ENCODE results near the gene STIMATE. TPM values are rescaled to one million over a fixed set of nuclear protein-coding genes. Genes with fewer than 3 reads are reported as not detected.

STIMATE gene
- total RNA-seq, 1 experiment from 2014 or later = 14.8 TPM

DNA sequence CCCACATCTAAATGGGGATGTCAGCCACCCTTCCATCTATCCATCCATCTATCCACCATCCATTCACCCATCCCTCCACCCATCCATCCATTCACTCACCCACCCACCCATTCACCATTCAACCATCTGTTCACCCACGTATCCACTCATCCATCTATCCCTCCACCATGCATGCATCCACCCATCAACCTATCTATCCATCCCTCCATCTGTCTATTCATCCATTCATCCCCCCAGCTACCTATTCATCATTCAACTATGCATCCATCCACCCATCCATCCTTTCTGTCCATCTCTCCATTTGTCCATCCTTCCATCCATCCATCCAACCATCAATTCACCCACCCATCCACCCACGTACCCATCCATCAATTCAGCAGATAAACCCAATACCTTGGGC lies 88.2 kb downstream of the STIMATE start:
- Histone ChIP-seq H3K4me1 (replicated peaks) (no peaks in the 10 kb centered on the region), H3K27me3 (replicated peaks) (no peaks in the 10 kb centered on the region), H3K36me3 (no peaks in the 10 kb centered on the region), H3K27ac (no peak overlapping the region), H3K9me3 (replicated peaks) (no peaks in the 10 kb centered on the region), H3K4me3 (no peak overlapping the region)
- DNase-seq (ENCODE audit: low read depth in 1 of 2, low spot score in 2 of 2) = no peak

DNA sequence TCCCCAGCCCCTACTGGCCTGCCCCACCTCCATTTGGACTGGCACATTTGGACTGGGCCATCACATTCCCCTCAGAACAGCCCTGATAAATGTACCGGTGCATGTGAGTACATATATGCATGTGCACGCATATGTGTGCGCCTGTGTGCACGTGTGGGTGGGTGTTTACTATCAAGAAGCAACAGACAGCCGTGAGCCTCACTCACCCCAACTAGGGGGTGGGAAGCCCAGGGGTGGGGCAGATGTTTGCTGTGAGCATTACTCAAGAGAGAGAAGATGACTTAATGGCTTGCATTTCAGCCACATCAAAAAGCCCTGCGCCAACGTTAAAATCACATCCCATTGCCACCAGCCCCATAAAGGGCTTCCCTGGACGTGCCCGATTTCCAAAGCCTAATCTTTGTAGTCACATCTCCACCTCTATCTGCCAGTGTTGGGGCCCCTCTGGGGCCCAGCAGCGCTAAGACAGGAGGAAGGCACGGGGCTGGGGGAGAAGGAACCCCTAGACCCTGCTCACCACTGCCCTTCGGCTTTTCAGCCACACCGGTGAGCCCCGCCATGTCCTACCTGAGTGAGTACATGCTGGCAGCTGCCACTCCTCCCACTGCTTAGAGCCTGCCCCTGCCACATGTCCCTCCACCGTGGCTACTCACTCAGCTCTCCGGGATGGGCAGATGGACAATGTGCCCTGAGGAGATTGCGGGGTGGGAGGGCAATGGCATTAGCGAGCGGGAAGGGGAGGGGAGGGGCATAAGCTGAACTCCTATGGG lies 91.9 kb downstream of the STIMATE start:
- no peaks in the 10 kb centered on the region for H3K27me3 ChIP-seq (replicated peaks)
- H3K4me3 ChIP-seq = no peak overlapping the region
- H3K27ac ChIP-seq = no peak overlapping the region
- no peaks in the 10 kb centered on the region for H3K36me3 ChIP-seq
- H3K4me1 ChIP-seq (replicated peaks) = peaks cover 9% of the 10 kb centered on the region
- DNase-seq (ENCODE audit: low read depth in 1 of 2, low spot score in 2 of 2) = no peak
- no peaks in the 10 kb centered on the region for H3K9me3 ChIP-seq (replicated peaks)

DNA sequence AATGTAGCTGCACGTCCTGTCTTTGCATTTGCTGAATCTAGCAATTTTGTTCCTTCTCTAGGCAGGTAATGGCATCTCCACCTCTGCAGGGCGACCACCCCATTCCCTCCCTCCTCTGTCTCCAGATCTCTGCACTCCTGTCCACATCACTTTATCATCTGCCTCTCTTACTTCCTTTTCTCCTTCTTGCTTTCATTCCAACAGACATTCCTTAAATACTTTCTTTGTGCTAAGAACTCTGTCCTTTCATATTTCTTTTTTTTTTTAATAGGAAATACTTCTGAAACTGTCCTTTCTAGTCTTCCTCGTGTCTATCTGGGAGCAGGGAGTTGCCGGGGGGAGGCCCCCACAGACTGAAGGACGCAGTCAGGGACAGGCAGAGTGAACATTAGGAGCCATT lies 95.5 kb downstream of the STIMATE start:
- Histone ChIP-seq H3K9me3 (replicated peaks) (no peaks in the 10 kb centered on the region), H3K4me3 (no peak overlapping the region), H3K27ac (no peak overlapping the region), H3K36me3 (no peaks in the 10 kb centered on the region), H3K27me3 (replicated peaks) (no peaks in the 10 kb centered on the region), H3K4me1 (replicated peaks) (peaks cover 9% of the 10 kb centered on the region)
- peak in 1 of 2 experiments; percentile 7 for DNase-seq (ENCODE audit: low read depth in 1 of 2, low spot score in 2 of 2)

DNA sequence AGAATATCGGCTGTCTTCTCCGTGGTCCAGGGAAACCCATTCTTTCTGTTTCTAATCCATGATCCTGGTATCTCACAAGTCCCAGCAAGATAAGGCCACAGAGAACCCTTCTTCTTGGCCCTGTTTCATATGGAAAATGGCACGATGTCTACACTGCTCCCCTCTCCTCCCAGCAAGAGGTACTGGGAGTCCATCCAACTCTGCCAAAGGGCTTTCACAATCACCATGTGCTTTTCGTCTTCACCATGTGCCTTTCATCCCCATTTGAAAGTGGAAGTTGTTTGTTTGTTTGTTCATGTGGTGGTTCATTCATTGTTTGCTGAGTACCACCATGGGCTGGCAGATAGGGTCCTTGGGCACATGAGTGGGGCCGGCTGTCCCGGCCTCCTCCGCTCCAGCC lies 97.3 kb downstream of the STIMATE start:
- Histone ChIP-seq H3K27me3 (replicated peaks) (no peaks in the 10 kb centered on the region), H3K4me1 (replicated peaks) (peaks cover 9% of the 10 kb centered on the region), H3K36me3 (no peaks in the 10 kb centered on the region), H3K4me3 (no peak overlapping the region), H3K27ac (no peak overlapping the region), H3K9me3 (replicated peaks) (no peaks in the 10 kb centered on the region)
- DNase-seq (ENCODE audit: low read depth in 1 of 2, low spot score in 2 of 2) = no peak

DNA sequence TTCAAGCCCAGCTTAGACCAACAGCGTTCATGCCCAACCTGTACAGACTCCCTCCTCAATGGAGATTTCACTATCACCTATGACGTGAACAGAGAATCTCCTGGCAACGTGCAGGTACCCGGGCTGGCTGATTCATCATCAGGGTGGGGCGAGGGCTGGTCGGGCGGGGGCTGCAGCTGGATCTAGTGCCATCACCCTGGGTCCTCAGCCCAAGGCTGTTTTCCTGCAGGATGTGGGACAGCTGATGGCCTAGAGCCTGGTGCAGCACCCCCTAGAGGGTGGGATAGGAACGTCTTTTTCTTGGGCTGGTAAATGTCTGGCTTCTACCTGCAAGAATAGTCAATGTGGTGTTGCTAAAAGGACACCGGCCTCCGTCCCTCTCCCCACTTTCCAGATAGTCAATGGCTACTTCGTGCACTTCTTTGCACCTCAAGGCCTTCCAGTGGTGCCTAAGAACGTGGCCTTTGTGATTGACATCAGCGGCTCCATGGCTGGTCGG lies 98.3 kb downstream of the STIMATE start:
- no peak for DNase-seq (ENCODE audit: low read depth in 1 of 2, low spot score in 2 of 2)
- no peak overlapping the region for H3K27ac ChIP-seq

DNA sequence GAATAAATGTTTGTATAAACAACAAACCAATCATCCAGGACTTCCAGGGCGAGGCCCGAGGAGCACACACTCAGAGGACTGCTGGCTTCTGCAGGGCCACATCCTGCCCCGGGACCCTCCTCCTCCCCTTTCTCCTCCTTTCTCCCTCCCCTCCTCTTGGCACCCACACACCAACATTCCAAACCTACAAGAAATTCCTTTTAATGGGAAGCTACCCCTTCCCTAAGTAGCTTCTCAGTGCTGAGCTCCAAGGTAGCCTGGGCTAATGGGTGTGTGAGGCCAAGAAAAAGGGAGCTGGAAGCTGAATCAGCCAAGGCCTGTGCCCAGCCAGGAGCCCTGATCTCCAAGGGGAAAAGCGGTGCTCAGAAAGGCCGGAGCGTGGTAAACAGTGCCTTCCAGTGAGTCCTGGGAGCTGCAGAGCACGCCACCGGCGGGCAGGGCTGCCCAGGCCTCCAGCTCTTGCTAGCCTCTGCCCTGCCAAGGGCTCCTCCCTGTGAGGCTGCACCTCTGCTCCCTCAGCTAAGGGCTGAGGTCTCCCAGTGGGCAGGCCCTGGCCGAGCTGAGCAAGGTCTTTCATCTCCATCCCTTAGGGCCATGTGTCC lies 98.9 kb downstream of the STIMATE start:
- Histone ChIP-seq H3K27ac (no peak overlapping the region), H3K4me1 (replicated peaks) (peaks cover 9% of the 10 kb centered on the region), H3K9me3 (replicated peaks) (no peaks in the 10 kb centered on the region), H3K4me3 (no peak overlapping the region), H3K27me3 (replicated peaks) (no peaks in the 10 kb centered on the region), H3K36me3 (no peaks in the 10 kb centered on the region)
- no peak for DNase-seq (ENCODE audit: low read depth in 1 of 2, low spot score in 2 of 2)

More for the DNA sequence above, 98.3 kb downstream of the STIMATE start:
- H3K36me3 ChIP-seq = no peaks in the 10 kb centered on the region
- H3K27me3 ChIP-seq (replicated peaks) = no peaks in the 10 kb centered on the region
- H3K4me3 ChIP-seq = no peak overlapping the region
- H3K4me1 ChIP-seq (replicated peaks) = peaks cover 9% of the 10 kb centered on the region
- no peaks in the 10 kb centered on the region for H3K9me3 ChIP-seq (replicated peaks)

DNA sequence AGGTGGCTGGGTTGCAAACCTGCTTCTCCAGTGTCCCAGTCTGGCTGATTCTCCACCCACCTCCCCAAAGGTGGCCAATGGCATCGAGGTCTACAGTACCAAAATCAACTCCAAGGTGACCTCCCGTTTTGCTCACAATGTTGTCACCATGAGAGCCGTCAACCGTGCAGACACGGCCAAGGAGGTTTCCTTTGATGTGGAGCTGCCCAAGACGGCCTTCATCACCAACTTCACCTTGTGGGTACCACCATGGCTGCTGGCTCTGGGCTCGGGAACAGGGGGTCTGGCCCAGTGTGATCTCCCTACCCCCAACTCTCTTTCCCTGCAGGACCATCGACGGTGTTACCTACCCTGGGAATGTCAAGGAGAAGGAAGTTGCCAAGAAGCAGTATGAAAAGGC lies 100.9 kb downstream of the STIMATE start:
- Histone ChIP-seq H3K9me3 (replicated peaks) (no peaks in the 10 kb centered on the region), H3K4me1 (replicated peaks) (no peaks in the 10 kb centered on the region; the same call in 1 of the 2 replicates), H3K27ac (no peak overlapping the region), H3K27me3 (replicated peaks) (no peaks in the 10 kb centered on the region), H3K36me3 (no peaks in the 10 kb centered on the region), H3K4me3 (no peak overlapping the region)
- no peak for DNase-seq (ENCODE audit: low read depth in 1 of 2, low spot score in 2 of 2)

DNA sequence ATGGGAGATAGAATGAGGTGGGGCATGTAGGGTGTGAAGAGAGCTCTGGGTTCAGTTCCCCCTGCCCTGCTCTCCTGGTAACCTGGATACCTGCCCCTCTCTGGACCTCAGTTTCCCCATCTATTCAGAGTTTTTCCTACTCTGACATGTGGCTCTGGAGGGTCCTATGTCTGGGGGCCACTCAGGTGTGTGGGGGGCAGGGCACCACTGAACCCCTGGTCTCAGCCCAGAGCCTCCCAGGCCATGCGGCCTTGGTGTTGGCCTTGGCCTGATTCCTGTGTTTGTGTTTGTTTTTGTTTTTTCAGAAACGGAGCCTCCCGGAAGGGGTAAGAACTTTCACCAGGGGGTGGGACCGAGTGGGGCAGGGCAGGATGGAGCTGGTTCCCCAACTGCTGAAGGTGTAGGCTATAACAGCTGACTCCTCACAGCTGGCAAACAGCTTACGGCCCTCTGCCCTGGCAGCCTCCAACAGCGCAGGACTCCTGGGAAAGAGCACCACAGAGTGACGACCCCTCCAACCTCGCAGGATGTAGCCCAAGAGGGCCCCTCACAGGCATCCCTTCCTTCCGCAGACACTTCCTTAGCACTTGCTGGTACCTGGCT lies 101.9 kb downstream of the STIMATE start:
- no peaks in the 10 kb centered on the region for H3K27me3 ChIP-seq (replicated peaks)
- no peak overlapping the region for H3K27ac ChIP-seq
- H3K4me3 ChIP-seq = no peak overlapping the region
- no peaks in the 10 kb centered on the region for H3K4me1 ChIP-seq (replicated peaks)
- no peaks in the 10 kb centered on the region for H3K9me3 ChIP-seq (replicated peaks)
- H3K36me3 ChIP-seq = no peaks in the 10 kb centered on the region
- no peak for DNase-seq (ENCODE audit: low read depth in 1 of 2, low spot score in 2 of 2)

DNA sequence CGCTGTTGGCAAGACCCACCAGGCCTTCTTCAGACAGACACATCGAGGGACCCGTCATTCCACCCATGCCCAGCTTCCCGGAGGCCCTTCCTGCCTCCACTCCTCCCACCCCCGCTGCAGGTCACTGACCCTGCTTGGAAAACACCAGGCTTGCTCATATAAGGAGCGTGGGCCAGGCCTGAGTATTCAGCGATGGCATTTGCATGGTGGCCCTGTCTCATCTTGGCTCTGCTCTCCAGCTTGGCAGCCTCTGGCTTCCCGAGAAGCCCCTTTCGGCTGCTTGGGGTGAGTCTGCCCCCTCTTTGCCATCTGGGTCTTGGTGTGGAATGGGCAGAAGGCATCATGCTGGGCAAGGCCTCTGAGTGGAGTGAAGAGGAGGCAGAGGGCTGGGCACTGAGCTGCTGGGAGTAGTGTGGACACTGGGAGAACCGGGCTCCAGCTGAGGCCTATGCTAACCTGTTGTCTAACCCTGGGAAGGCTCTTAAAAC lies 102.7 kb downstream of the STIMATE start, which contains the start of gene ITIH3:
TSS of gene ITIH3 (plus strand) at position 185 of the 488 bp plus-strand sequence. CDS start at position 193, 8 bp downstream.
- Histone ChIP-seq H3K4me3 (no peak within 1 kb of the TSS), H3K4me1 (replicated peaks) (no peaks in the 10 kb centered on the region), H3K36me3 (no peaks in the 10 kb centered on the region), H3K9me3 (replicated peaks) (no peaks in the 10 kb centered on the region), H3K27me3 (replicated peaks) (no peaks in the 10 kb centered on the region), H3K27ac (no peak within 1 kb of the TSS)
- DNase-seq (ENCODE audit: low read depth in 1 of 2, low spot score in 2 of 2) = no peak

DNA sequence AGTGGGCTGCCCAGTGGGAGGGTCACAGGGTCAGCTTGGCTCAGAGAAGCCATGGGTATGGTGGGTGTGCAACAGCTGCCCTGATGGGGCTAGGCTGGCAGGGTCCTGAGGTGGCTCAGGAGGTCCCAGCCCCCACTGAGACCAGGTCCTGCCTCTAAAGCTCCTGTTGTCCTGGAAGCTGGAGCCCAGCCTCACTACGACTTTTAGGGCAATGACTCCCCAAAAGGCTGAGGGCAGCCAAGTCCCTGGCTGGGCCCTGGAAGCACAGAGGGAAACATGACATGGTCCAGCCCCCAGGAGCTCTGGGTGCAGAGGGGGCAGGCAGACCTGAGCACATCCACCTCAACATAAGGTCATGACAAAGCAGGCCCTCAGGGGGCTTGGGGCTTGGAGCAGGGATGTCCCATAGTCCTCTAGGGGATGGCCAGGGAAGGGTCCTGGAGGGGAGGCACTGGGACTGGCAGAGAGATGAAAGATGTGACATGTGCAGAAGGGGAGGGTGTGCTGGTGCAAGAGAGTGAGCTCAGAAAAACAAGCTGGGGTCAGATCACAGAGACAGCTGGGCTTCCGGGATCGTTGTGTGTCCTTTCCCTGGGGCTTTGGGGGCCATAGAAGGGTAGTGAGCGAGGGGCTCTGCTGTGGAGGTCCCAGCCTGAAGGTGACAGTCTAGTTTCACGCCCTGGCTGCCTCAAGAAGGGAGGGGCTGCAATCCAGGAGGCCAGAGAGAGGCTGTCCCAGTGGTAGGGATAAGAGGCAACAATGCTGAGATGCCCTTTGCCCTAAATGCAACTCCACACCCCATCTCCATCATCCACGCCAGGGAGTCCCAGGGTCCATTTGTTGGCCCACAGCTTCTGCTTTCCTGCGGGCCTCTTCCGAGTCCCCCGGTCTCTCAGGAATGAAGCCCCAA lies 103.4 kb downstream of the STIMATE start:
- no peak for DNase-seq (ENCODE audit: low read depth in 1 of 2, low spot score in 2 of 2)
- Histone ChIP-seq H3K4me1 (replicated peaks) (no peaks in the 10 kb centered on the region), H3K9me3 (replicated peaks) (no peaks in the 10 kb centered on the region), H3K36me3 (no peaks in the 10 kb centered on the region), H3K27ac (no peak overlapping the region), H3K4me3 (no peak overlapping the region), H3K27me3 (replicated peaks) (no peaks in the 10 kb centered on the region)

DNA sequence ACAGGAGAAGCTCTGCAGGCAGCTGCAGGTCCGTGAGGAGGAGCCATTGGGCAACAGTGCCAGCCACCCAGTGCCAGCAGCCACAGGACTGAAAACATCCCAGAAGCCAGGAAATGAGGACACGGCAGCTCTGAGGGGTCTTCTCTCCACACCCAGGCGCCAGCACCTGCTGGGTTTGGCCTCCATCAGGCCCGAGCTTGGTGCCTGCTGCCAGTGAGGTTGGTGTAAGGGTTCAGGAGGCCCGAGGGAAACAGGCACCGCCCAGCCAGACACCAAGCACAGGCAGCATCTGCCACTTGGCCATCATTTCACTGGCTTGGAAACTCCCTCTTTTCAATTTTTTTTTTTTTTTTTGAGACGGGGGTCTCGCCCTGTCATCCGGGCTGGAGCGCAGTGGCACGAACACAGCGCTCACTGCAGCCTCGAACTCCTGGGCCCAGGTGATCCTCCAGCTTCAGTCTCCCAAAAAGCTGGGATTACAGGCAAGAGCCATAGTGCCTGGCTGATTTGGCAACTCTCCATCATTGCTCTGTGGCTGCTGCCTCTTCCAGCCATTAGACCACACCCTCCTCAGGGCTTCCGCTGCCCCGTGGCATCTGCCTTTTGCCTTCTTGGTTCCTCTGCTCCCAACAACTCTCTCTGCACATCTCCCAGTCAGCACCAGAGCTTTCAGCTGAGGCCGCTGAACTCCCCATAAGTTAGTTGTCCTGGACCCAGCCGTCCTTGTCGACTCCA lies 104.2 kb downstream of the STIMATE start:
- H3K4me3 ChIP-seq = no peak overlapping the region
- H3K27me3 ChIP-seq (replicated peaks) = no peaks in the 10 kb centered on the region
- H3K36me3 ChIP-seq = no peaks in the 10 kb centered on the region
- no peak overlapping the region for H3K27ac ChIP-seq
- H3K4me1 ChIP-seq (replicated peaks) = no peaks in the 10 kb centered on the region
- no peak for DNase-seq (ENCODE audit: low read depth in 1 of 2, low spot score in 2 of 2)
- no peaks in the 10 kb centered on the region for H3K9me3 ChIP-seq (replicated peaks)

DNA sequence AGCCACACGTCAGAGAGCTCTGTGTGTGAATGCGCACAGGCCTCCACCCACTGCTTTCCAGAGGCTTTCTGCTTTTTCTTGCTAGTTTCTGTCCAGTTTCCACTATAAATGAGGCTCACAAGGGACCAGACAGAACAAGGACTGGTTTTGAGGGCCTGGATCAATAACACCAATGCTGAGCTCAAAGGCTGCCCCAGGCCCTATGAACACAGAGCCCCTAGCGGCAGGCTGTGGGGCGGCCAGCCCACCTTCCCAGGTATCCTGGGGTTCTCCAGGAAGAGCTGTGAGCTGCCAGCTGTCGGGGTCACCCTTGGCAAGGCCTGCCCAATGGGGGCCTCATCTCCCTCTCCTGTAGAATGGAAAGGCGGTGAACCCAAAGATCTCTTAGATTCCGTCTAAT lies 104.9 kb downstream of the STIMATE start:
- H3K4me1 ChIP-seq (replicated peaks) = no peaks in the 10 kb centered on the region
- H3K27me3 ChIP-seq (replicated peaks) = no peaks in the 10 kb centered on the region
- no peak overlapping the region for H3K27ac ChIP-seq
- no peak for DNase-seq (ENCODE audit: low read depth in 1 of 2, low spot score in 2 of 2)
- no peaks in the 10 kb centered on the region for H3K36me3 ChIP-seq
- H3K9me3 ChIP-seq (replicated peaks) = no peaks in the 10 kb centered on the region
- H3K4me3 ChIP-seq = no peak overlapping the region

DNA sequence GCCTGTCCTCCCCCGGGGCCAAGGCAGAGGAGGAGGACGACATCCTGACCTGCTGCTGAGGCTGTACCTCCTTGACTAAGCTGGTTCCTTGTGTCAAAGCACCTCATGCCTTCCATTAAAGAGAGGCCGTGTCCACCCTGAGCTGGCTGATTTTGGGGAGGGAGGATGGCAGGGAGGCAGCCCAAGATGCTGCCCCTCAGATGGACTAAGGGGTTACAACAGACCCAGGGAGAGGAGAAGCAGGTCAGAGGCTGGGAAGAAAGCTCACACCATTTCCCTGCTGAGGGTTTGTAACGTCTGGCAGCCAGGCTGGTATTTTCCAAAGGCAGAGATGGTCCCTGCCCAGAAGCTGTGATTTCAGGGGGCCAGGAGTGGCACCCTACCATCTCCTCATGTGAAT lies 105.4 kb downstream of the STIMATE start:
- Histone ChIP-seq H3K36me3 (no peaks in the 10 kb centered on the region), H3K27ac (no peak overlapping the region), H3K4me1 (replicated peaks) (no peaks in the 10 kb centered on the region), H3K27me3 (replicated peaks) (no peaks in the 10 kb centered on the region), H3K9me3 (replicated peaks) (no peaks in the 10 kb centered on the region), H3K4me3 (no peak overlapping the region)
- DNase-seq (ENCODE audit: low read depth in 1 of 2, low spot score in 2 of 2) = no peak

Measured in SJSA1 (cell line).